ENCODE results near the gene GPR39. TPM values are rescaled to one million over a fixed set of nuclear protein-coding genes. Genes with fewer than 3 reads are reported as not detected.

Gene GPR39
- polyA plus RNA-seq, 1 donor from 2014 or later: 1.1 TPM

GRCh38 chr2:132559921-132560320 is 143.3 kb downstream of the GPR39 start:
- H3K27me3 ChIP-seq (ENCODE audit: insufficient read depth, low read depth, low read length): no peaks in the 10 kb centered on the region
- H3K36me3 ChIP-seq (ENCODE audit: insufficient read depth, low read length): no peaks in the 10 kb centered on the region
- H3F3A ChIP-seq (ENCODE audit: insufficient read depth, low read length, poor library complexity, severe bottlenecking): no peaks in the 10 kb centered on the region
- no peak overlapping the region for H3K9ac ChIP-seq (ENCODE audit: low read length)
- no peaks in the 10 kb centered on the region for H4K20me1 ChIP-seq (ENCODE audit: insufficient read depth)
- no peak overlapping the region for H3K4me3 ChIP-seq (ENCODE audit: low read length)
- H3K4me2 ChIP-seq (ENCODE audit: low read length): no peak overlapping the region
- no peak overlapping the region for H3K27ac ChIP-seq (ENCODE audit: low read length)
- no peaks in the 10 kb centered on the region for H3K9me3 ChIP-seq (ENCODE audit: low read length)
- H2AFZ ChIP-seq (ENCODE audit: low read depth, low read length): no peak overlapping the region
- no peaks in the 10 kb centered on the region for H3K9me2 ChIP-seq (ENCODE audit: insufficient read depth, low read length)
- H3K79me2 ChIP-seq (replicated peaks; ENCODE audit: insufficient read depth, low read length): no peaks in the 10 kb centered on the region
- TF ChIP-seq POLR2AphosphoS5 (IDR thresholded peaks at IDR 0.05): no peak
- TF ChIP-seq SMC3 (conservative IDR thresholded peaks at IDR 0.05; ENCODE audit: poor library complexity): no peak
- no peak for TF ChIP-seq CTCF (IDR thresholded peaks at IDR 0.05; ENCODE audit: poor library complexity, severe bottlenecking)
- TF ChIP-seq EP300 (conservative IDR thresholded peaks at IDR 0.05; ENCODE audit: poor library complexity, severe bottlenecking): no peak
- TF ChIP-seq MXI1 (conservative IDR thresholded peaks at IDR 0.05; ENCODE audit: poor library complexity, severe bottlenecking): no peak
- TF ChIP-seq REST (IDR thresholded peaks at IDR 0.05; ENCODE audit: borderline replicate concordance): no peak
- no peak for TF ChIP-seq RAD21 (conservative IDR thresholded peaks at IDR 0.05)
- TF ChIP-seq EZH2 (IDR thresholded peaks at IDR 0.05; ENCODE audit: borderline replicate concordance, insufficient read depth, low read length, poor library complexity, severe bottlenecking): no peak
- no peak for TF ChIP-seq TAF1 (IDR thresholded peaks at IDR 0.05; ENCODE audit: low read depth)

- Histone ChIP-seq H3K9me2 (ENCODE audit: insufficient read depth, low read length) (no peaks in the 10 kb centered on the region), H3K27me3 (ENCODE audit: insufficient read depth, low read depth, low read length) (no peaks in the 10 kb centered on the region), H3K4me3 (ENCODE audit: low read length) (no peak overlapping the region), H3F3A (ENCODE audit: insufficient read depth, low read length, poor library complexity, severe bottlenecking) (no peaks in the 10 kb centered on the region), H3K4me2 (ENCODE audit: low read length) (no peak overlapping the region), H3K36me3 (ENCODE audit: insufficient read depth, low read length) (no peaks in the 10 kb centered on the region), H3K27ac (ENCODE audit: low read length) (no peak overlapping the region), H3K9me3 (ENCODE audit: low read length) (no peaks in the 10 kb centered on the region), H3K9ac (ENCODE audit: low read length) (no peak overlapping the region), H4K20me1 (ENCODE audit: insufficient read depth) (no peaks in the 10 kb centered on the region), H2AFZ (ENCODE audit: low read depth, low read length) (no peak overlapping the region), H3K79me2 (replicated peaks; ENCODE audit: insufficient read depth, low read length) (no peaks in the 10 kb centered on the region)
- TF ChIP-seq CTCF (IDR thresholded peaks at IDR 0.05; ENCODE audit: poor library complexity, severe bottlenecking): no peak
- TF ChIP-seq EZH2 (IDR thresholded peaks at IDR 0.05; ENCODE audit: borderline replicate concordance, insufficient read depth, low read length, poor library complexity, severe bottlenecking): no peak
- no peak for TF ChIP-seq RAD21 (conservative IDR thresholded peaks at IDR 0.05)
- TF ChIP-seq SMC3 (conservative IDR thresholded peaks at IDR 0.05; ENCODE audit: poor library complexity): no peak
- no peak for TF ChIP-seq TAF1 (IDR thresholded peaks at IDR 0.05; ENCODE audit: low read depth)
- no peak for TF ChIP-seq REST (IDR thresholded peaks at IDR 0.05; ENCODE audit: borderline replicate concordance)
Measured at GRCh38 chr2:132560562-132560961, 144.0 kb downstream of the GPR39 start.
